ES-I3 (cell line): ENCODE measurements around the gene TRIM62.

Experiments used
- H3K36me3 ChIP-seq: 2 replicates; pipeline ENCODE4 v1.6.1; 2013; ENCODE audit warnings: mild to moderate bottlenecking, low read length, control low read depth, moderate library complexity; ENCODE audit not compliant: insufficient read depth
- H3K4me1 ChIP-seq: 2 replicates; pipeline ENCODE4 v1.6.1; 2013; ENCODE audit warnings: mild to moderate bottlenecking, control low read depth, low read length; ENCODE audit not compliant: insufficient read depth
- H3K9ac ChIP-seq: 2 replicates; pipeline ENCODE4 v1.6.1; 2013; ENCODE audit warnings: low read depth, mild to moderate bottlenecking, low read length, moderate library complexity
- H3K9me3 ChIP-seq: 2 replicates; pipeline ENCODE4 v1.6.1; 2013; ENCODE audit warnings: mild to moderate bottlenecking, low read length, moderate library complexity; ENCODE audit not compliant: control insufficient read depth, insufficient read depth

Gene TRIM62

DNA sequence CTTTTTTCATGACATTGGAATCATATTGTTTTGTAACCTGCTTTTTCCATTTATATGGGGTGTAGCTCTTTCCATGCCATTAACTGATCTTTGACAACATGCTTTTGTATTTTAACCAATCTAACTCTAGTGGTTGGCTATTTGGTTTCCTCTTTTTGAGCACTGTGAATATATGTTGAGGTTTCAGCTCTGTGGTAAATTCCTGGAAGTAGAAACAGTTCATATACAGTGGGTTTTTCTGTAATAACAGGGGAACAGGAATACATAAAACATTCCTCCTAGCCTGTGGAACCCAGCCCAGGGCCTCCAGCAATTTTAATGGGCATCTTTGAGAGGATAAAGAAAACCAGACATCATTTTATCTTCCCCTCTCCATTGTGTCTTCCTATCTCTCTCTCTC is 83.5 kb downstream of the TRIM62 start:
- Histone ChIP-seq H3K4me1 (peaks cover 7% of the 10 kb centered on the region; the same call in 1 of the 2 replicates), H3K9ac (no peak overlapping the region), H3K36me3 (no peaks in the 10 kb centered on the region), H3K9me3 (no peaks in the 10 kb centered on the region)

DNA sequence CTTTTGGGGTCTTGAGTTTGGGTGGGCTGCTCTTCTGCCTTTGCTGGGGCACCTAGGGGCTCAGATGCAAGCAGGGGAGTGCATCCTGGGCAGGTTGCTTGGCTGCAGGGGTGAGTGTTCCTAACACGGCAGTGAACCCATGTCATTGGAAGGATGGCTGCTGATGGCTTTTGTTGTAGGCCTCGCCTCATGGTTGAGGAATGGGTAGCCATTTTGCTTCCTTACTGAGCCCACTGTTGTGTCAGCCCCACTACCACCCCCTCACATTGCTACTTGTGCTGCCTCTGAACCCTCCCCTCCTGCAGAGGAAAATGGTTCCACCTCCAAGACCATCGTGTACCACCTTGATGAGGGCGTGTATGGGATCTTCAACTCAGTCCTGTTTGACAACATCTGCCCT is 84.1 kb downstream of the TRIM62 start:
- no peak overlapping the region for H3K9ac ChIP-seq
- H3K36me3 ChIP-seq = no peaks in the 10 kb centered on the region
- H3K4me1 ChIP-seq = peaks cover 12% of the 10 kb centered on the region
- H3K9me3 ChIP-seq = no peaks in the 10 kb centered on the region

DNA sequence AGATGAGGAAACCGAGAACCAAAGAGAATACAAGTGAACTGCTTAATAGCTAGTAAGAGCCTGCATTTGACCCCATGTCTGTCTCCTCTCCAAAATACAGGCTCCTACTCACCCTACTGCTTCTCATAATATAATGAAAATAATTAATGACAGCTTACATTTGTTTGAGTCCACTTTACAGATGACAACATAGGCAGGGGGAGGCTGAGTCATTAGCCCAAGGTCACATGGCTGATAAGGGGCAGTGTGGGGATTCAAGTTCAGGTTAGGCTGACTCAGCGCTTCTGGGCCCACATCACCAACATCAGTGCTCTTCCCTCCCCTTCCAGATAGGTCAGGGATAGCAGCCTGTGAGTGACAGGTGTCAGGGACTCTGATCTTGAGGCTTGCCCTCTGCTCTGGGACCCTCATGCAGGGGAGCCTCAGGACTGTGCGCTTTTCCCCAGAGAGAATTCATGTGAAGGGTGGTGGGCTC is 84.7 kb downstream of the TRIM62 start:
- H3K9me3 ChIP-seq = no peaks in the 10 kb centered on the region
- H3K36me3 ChIP-seq = no peaks in the 10 kb centered on the region
- no peak overlapping the region for H3K9ac ChIP-seq
- H3K4me1 ChIP-seq = peaks cover 17% of the 10 kb centered on the region

DNA sequence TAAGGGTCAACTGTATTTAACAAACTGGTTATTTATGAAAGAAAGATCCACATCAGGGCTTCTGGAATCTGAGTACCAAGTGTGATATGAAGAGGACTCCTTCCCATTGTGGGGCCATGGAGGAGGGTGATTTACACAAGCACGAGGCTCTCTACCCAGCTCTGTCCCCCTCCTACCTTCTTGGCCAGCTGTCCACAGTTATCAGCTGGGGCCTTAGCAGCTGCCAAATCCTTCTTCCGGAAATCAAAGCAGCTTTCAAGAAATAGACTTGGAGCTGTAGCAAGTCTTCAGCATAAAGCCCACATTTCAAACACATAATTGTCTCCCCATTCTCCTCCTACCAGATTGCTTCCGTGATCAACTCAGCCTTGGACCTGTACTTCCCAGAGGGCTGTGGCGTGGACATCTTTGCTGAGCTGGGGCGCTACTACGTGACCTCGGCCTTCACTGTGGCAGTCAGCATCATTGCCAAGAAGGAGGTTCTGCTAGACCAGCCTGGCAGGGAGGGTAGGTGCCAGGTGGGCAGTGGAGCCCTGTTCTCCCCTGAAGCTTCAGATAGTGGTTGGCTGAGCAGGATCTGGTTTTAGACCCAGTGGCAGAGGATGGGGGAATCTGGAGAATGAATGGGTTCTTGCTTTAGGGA is 85.4 kb downstream of the TRIM62 start:
- H3K9ac ChIP-seq = no peak overlapping the region

More for the DNA sequence above, 85.4 kb downstream of the TRIM62 start:
- Histone ChIP-seq H3K4me1 (peaks cover 17% of the 10 kb centered on the region), H3K9me3 (no peaks in the 10 kb centered on the region), H3K36me3 (no peaks in the 10 kb centered on the region)
